IPS-18a (cell line): ENCODE results near the gene HIF1AN.
"Not testable (repeated sequence)": the region's sequence is repeated elsewhere in the genome, so short reads cannot be mapped to it uniquely, and the experiment has no call there.

ENCODE experiments used
- H3K27ac ChIP-seq: one replicate; pipeline ENCODE4 v1.5.1; 2013; ENCODE audit warnings: low read length
- H3K27me3 ChIP-seq: one replicate; pipeline ENCODE4 v1.6.1; 2013; ENCODE audit warnings: mild to moderate bottlenecking, low read length; ENCODE audit not compliant: control insufficient read depth, insufficient read depth
- H3K36me3 ChIP-seq: one replicate; pipeline ENCODE4 v1.6.1; 2013; ENCODE audit warnings: low read depth, low read length; ENCODE audit not compliant: control insufficient read depth
- H3K4me1 ChIP-seq: one replicate; pipeline ENCODE4 v1.6.1; 2013; ENCODE audit warnings: low read depth, low read length; ENCODE audit not compliant: control insufficient read depth
- H3K4me3 ChIP-seq: one replicate; pipeline ENCODE4 v1.5.1; 2013; ENCODE audit warnings: low read length
- H3K9ac ChIP-seq: one replicate; pipeline ENCODE4 v1.6.1; 2013; ENCODE audit warnings: mild to moderate bottlenecking, low read length, moderate library complexity
- H3K9me3 ChIP-seq: one replicate; pipeline ENCODE4 v1.6.1; 2013; ENCODE audit warnings: low read depth, low read length; ENCODE audit not compliant: control insufficient read depth

Gene HIF1AN

DNA sequence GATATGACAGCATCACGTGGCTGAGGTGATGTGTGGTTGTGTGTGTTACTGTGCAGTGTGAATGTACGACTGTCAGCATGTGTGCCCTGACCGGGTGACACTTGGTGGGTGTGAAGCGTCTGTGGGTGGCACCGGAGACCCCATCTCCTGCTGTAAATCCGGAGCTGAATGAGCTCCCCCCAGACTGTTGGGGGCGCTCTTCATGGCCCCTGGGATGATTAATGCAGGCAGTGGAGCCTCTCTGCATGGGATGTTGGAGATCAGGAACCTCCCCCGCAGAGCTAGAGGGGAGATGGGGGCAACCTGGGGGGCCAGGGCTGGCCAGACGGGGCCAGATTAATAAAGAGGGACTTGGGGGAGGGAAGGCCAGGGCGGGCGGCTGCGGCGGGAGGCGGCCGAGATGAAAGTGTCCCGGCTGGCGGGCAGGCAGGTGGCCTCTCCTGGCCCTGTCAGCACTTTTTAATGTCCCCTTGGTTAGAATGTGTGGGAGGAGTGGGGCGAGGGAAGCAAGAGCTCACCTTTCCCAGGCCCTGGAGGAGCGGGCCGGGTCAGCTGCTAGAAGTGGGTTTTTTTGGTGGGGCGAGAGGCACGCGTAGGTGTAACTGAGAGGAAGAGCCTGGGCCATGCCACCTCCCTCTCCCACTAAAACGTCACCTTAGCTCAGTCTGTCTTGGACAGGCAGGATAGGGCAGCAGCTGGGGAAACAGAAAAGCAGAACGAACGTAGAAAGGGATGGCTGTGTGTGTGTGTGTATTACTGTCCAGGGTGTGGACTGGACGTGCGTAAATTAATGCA is 34.1 kb downstream of the HIF1AN start:
- peaks cover 4% of the 10 kb centered on the region for H3K4me1 ChIP-seq
- no peak overlapping the region for H3K27ac ChIP-seq
- H3K9ac ChIP-seq, result peak overlapping the region; percentile 25
- peaks cover 38% of the 10 kb centered on the region for H3K27me3 ChIP-seq
- no peaks in the 10 kb centered on the region for H3K36me3 ChIP-seq
- H3K4me3 ChIP-seq, result peak overlapping the region; percentile 67
- H3K9me3 ChIP-seq, result no peaks in the 10 kb centered on the region

DNA sequence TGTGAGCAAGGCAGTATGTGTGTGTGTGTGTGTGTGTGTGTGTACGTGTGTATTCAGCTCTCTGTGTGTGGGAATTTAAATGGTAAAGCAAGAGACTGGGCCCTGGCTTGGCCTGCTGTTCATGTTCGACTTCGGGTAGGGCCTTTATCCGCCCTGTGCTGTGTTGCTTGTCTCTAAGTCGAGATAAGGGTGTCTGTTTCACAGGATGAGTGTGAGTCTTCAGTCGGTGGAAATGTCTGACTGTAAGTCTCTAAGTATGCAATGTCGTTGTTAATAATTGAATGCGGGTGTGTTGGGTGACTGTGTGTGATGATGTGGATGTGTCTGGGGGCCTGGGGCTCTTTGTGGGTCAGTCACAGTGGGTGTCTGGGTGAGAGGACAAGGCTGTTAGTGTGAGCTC is 34.8 kb downstream of the HIF1AN start:
- Histone ChIP-seq H3K36me3 (no peaks in the 10 kb centered on the region), H3K4me3 (peak overlapping the region; percentile 67), H3K9me3 (no peaks in the 10 kb centered on the region), H3K4me1 (peaks cover 4% of the 10 kb centered on the region), H3K27ac (no peak overlapping the region), H3K27me3 (peaks cover 36% of the 10 kb centered on the region), H3K9ac (no peak overlapping the region)

DNA sequence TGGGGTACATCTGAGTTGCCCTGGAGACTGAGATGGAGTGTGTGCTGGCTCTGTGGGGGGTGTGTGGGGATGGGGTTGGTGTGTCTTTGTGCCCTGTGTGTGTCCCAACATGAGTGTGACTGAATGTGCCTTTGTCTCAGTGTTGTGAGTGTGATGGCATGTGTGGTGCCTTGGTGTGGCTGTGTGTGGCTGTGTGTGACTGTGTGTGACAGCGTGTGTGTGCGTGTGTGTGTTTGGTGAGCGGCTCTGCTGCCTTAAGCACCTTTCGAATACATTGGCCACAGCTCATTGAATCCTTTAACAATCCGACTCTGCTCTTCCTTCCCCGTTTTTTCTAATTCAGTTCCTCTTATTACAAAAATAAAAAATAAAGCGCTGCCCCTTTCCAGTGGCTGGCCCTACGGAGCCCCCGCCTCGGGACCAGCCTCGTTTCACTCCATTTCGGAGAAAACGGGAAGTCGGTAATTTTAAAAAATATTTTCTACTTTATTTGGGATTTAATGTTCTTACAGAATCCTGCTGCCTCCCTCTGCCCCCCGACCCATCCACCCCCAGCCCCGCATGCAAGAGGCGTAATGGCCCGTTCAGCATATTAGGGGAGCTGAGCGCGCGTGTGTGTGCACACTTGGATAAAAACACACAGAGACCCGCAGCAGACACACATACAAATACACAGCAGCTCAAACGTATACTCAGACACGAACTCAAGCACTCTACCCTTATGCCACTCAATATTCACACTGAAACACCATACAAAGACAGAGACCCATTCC is 35.5 kb downstream of the HIF1AN start:
- no peaks in the 10 kb centered on the region for H3K36me3 ChIP-seq
- peaks cover 4% of the 10 kb centered on the region for H3K4me1 ChIP-seq
- H3K4me3 ChIP-seq, result no peak overlapping the region
- H3K9ac ChIP-seq, result no peak overlapping the region
- no peaks in the 10 kb centered on the region for H3K9me3 ChIP-seq
- H3K27me3 ChIP-seq, result peaks cover 31% of the 10 kb centered on the region
- no peak overlapping the region for H3K27ac ChIP-seq

DNA sequence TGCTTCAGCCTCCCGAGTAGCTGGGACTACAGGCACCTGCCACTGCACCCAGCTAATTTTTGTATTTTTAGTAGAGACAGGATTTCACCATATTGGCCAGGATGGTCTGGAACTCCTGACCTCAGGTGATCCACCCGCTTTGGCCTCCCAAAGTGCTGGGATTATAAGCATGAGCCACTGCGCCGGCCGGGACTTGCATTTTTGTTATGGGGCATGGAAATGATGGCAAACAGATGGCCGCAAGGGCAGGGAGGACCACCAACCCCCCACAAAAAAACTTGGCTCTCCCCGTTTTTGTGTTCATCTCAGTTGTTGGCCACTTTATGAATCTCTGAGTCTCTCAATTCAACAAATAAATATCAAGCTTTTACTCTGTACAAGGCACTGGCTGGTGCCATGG is 39.4 kb downstream of the HIF1AN start:
- H3K4me3 ChIP-seq, H3K9ac ChIP-seq, H3K4me1 ChIP-seq, H3K9me3 ChIP-seq, H3K27me3 ChIP-seq, H3K27ac ChIP-seq, H3K36me3 ChIP-seq: not testable (repeated sequence)

DNA sequence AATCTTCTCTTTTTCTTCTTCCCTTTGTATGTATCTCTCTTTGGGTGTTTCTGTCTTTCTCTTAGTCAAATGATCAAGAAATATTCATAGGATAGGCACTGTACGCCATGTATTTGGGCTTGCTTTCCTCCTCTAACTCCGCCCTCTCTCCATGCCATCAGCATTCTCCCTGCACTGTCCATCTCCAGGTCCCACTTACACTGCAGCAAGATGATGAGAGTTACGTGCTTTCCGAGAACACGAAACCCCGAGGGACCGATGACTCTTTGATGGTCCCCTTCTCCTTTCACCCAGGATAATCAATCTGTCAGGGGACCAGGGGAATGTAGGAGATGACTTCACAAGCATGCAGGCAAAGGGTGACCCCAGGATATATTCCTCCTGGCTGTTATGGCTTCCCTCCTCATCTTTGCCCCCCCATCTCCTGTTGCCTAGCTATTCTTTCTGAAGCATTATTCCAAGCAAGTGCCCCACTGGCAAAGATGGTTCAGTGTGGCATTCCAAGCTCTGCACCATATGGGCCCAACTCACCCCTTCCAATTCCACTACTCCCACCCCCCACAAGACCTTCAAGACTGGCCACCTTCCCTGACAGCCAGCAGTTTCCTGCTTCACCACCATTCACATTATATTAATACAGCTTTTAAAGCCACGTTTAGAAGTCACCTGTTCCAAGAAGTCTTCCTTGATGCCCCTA is 40.0 kb downstream of the HIF1AN start:
- H3K9ac ChIP-seq, result no peak overlapping the region
- H3K27ac ChIP-seq, result no peak overlapping the region
- no peaks in the 10 kb centered on the region for H3K36me3 ChIP-seq
- no peaks in the 10 kb centered on the region for H3K27me3 ChIP-seq
- no peaks in the 10 kb centered on the region for H3K4me1 ChIP-seq
- no peak overlapping the region for H3K4me3 ChIP-seq
- H3K9me3 ChIP-seq, result no peaks in the 10 kb centered on the region

DNA sequence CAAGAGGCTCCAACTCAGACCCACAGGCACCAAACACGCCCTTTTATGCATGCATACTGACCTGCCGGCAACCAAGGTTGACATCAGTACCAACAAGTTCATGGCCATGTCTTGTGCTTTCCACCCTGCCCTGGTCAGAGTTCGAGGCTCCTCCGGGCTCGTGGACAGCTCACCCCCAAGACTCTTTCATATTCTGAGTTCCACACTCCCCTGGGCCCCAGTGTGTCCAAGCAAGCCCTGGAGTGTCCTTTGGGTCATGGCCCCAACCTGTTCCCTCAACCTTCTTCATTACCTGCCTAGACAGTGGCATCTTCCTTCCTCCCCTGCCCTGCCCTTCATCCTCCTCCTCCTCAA is 40.5 kb downstream of the HIF1AN start:
- no peaks in the 10 kb centered on the region for H3K4me1 ChIP-seq
- no peaks in the 10 kb centered on the region for H3K36me3 ChIP-seq
- H3K27ac ChIP-seq, result no peak overlapping the region
- no peak overlapping the region for H3K4me3 ChIP-seq
- no peak overlapping the region for H3K9ac ChIP-seq
- no peaks in the 10 kb centered on the region for H3K9me3 ChIP-seq
- no peaks in the 10 kb centered on the region for H3K27me3 ChIP-seq

DNA sequence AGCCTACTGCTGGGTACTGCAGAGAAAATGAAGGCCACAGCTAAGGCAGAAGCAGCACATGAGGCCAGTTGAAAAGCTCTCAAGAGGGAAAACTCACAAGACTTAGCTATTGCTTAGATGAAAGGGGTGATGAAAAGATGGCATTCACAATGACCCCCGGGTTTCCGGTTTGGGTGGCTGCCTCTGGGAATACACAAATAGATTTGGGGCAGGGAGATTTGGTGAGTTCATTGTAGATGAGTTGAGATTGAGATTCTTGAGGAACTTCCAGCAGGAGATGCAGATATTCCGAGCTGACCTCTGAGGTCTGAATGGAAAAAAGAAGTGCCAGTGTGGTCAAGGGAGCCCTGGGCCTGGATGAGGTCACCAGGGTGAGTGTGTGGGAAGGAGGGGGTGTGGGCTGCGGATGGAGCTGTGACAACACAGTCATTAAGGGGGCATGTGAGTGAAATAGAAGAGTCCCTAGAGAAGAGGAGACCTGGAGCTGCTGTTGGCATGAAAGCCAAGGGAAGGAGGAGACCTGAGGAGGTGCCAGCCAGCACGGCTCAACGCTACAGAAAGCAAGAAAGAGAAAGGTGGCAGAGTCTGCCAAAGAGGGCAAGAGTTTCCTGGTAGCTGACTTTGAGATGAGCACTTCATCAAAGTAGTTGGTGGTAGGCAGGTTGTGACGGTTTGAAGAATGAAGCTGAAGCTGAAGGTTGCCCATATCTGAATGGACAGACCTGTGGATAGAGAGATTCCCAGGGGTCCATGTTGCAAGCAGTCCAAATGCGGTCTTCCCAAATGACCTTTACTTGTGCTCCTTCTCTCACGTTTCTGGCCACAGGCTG is 43.7 kb downstream of the HIF1AN start:
- Histone ChIP-seq H3K9ac (no peak overlapping the region), H3K4me3 (no peak overlapping the region), H3K27ac (no peak overlapping the region), H3K27me3 (no peaks in the 10 kb centered on the region), H3K36me3 (no peaks in the 10 kb centered on the region), H3K4me1 (no peaks in the 10 kb centered on the region), H3K9me3 (no peaks in the 10 kb centered on the region)

DNA sequence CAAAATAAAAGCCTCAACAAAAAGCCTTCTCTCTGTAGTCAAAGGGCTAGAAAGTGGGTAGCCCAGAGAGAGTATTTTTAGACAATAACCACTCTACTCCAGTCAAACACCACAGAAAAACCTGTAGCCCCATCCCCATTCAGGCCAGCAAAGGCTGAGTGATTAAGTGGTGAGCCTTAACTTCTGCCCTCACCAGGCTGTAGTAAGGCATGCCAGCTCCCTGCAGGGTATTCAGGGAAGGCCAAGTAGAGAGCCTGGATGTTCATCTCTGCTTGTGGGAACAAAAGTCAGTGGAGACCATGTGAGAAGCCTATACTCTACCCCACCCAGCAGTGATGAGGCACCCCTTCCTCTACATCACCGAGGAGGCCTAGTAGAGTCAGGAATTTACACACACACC is 51.2 kb downstream of the HIF1AN start:
- Histone ChIP-seq H3K4me3 (no peak overlapping the region), H3K27me3 (peaks cover 11% of the 10 kb centered on the region), H3K9ac (no peak overlapping the region), H3K9me3 (no peaks in the 10 kb centered on the region), H3K4me1 (no peaks in the 10 kb centered on the region), H3K27ac (no peak overlapping the region), H3K36me3 (no peaks in the 10 kb centered on the region)

DNA sequence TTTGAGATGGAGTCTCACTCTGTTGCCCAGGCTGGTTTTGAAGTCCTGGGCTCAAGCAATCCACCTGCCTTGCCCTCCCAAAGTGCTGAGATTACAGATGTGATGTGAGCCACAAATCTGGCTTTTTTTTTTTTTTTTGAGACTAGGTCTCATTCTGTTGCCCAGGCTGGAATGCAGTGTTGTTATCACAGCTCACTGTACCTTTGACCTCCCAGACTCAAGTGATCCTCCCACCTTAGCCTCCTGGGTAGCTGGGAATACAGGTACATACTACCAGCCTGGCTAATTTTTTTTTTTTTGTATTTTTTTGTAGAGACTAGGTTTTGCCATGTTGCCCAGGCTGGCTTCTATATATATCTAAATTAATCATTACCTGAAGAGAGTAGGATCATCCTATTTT is 62.4 kb downstream of the HIF1AN start:
- H3K36me3 ChIP-seq, result no peaks in the 10 kb centered on the region
- H3K9ac ChIP-seq, result no peak overlapping the region
- no peak overlapping the region for H3K4me3 ChIP-seq
- H3K27ac ChIP-seq, result no peak overlapping the region
- H3K4me1 ChIP-seq, result no peaks in the 10 kb centered on the region
- H3K9me3 ChIP-seq, result no peaks in the 10 kb centered on the region
- no peaks in the 10 kb centered on the region for H3K27me3 ChIP-seq

DNA sequence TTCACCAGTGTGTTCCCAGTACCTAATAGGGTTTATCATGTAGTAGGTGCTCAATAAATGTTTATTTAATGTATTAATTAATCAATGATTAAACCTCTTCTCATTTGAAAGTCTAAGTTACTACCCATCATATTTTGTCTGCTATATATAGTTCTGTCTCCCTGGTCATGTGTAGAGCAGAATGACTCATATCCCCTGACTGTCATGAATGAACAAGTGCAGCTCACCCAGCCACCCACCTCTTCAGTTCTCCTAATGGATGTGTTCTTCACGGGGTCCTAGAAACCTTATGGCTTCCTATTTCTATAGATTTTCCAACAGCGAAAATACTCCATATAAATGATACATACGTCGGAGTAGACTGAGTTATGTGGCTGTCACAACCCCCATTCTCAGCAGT is 64.5 kb downstream of the HIF1AN start:
- Histone ChIP-seq H3K4me3 (no peak overlapping the region), H3K4me1 (no peaks in the 10 kb centered on the region), H3K27me3 (no peaks in the 10 kb centered on the region), H3K9ac (no peak overlapping the region), H3K36me3 (no peaks in the 10 kb centered on the region), H3K27ac (no peak overlapping the region), H3K9me3 (no peaks in the 10 kb centered on the region)

DNA sequence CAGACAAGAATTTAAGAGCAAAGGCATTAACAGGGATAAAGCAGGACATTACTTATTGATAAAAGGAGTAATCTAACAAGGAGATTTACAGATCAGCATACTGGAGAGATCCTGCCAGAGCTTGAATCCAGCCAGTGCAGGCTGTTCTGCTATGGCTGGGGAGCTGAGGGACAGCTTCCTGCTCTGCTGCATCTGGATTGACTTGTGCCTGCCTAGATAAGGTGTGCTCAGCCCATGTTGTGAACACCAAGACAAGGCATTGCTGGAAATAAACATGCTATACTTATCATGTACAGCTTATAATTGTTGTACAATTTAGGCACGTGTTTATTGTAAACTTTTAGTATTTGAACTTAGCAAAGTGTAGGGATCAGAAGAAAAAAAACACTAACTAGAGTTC is 71.7 kb downstream of the HIF1AN start:
- no peak overlapping the region for H3K9ac ChIP-seq
- H3K4me1 ChIP-seq, result no peaks in the 10 kb centered on the region
- H3K9me3 ChIP-seq, result no peaks in the 10 kb centered on the region
- H3K4me3 ChIP-seq, result no peak overlapping the region
- no peak overlapping the region for H3K27ac ChIP-seq
- no peaks in the 10 kb centered on the region for H3K36me3 ChIP-seq
- H3K27me3 ChIP-seq, result no peaks in the 10 kb centered on the region
